ENCODE results near the gene CFAP46. TPM values are rescaled to one million over a fixed set of nuclear protein-coding genes. Genes with fewer than 3 reads are reported as not detected.

Gene CFAP46
- total and polyA plus RNA-seq, 2 experiments from 2014 or later = 3.1 to 5.4 TPM

- TF ChIP-seq, protein P1, sequence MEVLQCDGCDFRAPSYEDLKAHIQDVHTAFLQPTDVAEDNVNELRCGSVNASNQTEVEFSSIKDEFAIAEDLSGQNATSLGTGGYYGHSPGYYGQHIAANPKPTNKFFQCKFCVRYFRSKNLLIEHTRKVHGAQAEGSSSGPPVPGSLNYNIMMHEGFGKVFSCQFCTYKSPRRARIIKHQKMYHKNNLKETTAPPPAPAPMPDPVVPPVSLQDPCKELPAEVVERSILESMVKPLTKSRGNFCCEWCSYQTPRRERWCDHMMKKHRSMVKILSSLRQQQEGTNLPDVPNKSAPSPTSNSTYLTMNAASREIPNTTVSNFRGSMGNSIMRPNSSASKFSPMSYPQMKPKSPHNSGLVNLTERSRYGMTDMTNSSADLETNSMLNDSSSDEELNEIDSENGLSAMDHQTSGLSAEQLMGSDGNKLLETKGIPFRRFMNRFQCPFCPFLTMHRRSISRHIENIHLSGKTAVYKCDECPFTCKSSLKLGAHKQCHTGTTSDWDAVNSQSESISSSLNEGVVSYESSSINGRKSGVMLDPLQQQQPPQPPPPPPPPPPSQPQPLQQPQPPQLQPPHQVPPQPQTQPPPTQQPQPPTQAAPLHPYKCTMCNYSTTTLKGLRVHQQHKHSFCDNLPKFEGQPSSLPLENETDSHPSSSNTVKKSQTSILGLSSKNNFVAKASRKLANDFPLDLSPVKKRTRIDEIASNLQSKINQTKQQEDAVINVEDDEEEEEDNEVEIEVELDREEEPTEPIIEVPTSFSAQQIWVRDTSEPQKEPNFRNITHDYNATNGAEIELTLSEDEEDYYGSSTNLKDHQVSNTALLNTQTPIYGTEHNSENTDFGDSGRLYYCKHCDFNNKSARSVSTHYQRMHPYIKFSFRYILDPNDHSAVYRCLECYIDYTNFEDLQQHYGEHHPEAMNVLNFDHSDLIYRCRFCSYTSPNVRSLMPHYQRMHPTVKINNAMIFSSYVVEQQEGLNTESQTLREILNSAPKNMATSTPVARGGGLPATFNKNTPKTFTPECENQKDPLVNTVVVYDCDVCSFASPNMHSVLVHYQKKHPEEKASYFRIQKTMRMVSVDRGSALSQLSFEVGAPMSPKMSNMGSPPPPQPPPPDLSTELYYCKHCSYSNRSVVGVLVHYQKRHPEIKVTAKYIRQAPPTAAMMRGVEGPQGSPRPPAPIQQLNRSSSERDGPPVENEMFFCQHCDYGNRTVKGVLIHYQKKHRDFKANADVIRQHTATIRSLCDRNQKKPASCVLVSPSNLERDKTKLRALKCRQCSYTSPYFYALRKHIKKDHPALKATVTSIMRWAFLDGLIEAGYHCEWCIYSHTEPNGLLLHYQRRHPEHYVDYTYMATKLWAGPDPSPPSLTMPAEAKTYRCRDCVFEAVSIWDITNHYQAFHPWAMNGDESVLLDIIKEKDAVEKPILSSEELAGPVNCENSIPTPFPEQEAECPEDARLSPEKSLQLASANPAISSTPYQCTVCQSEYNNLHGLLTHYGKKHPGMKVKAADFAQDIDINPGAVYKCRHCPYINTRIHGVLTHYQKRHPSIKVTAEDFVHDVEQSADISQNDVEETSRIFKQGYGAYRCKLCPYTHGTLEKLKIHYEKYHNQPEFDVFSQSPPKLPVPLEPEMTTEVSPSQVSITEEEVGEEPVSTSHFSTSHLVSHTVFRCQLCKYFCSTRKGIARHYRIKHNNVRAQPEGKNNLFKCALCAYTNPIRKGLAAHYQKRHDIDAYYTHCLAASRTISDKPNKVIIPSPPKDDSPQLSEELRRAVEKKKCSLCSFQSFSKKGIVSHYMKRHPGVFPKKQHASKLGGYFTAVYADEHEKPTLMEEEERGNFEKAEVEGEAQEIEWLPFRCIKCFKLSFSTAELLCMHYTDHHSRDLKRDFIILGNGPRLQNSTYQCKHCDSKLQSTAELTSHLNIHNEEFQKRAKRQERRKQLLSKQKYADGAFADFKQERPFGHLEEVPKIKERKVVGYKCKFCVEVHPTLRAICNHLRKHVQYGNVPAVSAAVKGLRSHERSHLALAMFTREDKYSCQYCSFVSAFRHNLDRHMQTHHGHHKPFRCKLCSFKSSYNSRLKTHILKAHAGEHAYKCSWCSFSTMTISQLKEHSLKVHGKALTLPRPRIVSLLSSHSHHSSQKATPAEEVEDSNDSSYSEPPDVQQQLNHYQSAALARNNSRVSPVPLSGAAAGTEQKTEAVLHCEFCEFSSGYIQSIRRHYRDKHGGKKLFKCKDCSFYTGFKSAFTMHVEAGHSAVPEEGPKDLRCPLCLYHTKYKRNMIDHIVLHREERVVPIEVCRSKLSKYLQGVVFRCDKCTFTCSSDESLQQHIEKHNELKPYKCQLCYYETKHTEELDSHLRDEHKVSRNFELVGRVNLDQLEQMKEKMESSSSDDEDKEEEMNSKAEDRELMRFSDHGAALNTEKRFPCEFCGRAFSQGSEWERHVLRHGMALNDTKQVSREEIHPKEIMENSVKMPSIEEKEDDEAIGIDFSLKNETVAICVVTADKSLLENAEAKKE (CRISPR knock-in tag; IDR thresholded peaks at IDR 0.05) = no peak
- no peak for TF ChIP-seq ZNF331 (CRISPR knock-in tag; IDR thresholded peaks at IDR 0.05; ENCODE audit: low read depth)
- TF ChIP-seq REST (IDR thresholded peaks at IDR 0.05; ENCODE audit: unreplicated experiment) = no peak
- TF ChIP-seq NANOG (IDR thresholded peaks at IDR 0.05; ENCODE audit: borderline replicate concordance) = no peak
- no peak for TF ChIP-seq CTCF (conservative IDR thresholded peaks at IDR 0.05; ENCODE audit: low read depth in 2 of 2)
Observed at GRCh38 chr10:132840698-132841614, 101.4 kb downstream of the CFAP46 start (continued).
